Measurements from ENCODE around the gene NT5C2. TPM values are rescaled to one million over a fixed set of nuclear protein-coding genes. Genes with fewer than 3 reads are reported as not detected.

NT5C2 gene
- total RNA-seq, 4 donors from 2014 or later = 33.5 to 53.2 (median 35.3) TPM

DNA sequence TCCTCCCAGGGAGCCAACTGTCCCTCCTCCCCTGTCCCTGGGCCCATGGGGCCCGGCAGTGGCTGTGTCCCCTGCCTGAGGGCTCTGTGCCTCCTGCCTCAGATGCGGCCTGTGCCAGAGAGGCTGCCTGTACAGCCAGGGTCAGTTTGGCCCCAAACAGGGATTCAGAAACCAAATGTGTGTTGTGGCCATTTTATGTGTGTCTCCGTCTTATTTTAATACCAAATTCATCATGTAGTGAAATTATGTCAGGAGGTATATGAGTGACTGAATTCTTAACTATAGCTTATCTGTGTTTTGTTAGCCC is 114.8 kb downstream of the NT5C2 start:
- DNase-seq (no peak), ATAC-seq (no peak)
- Histone ChIP-seq H3K27me3 (no peaks in the 10 kb centered on the region), H3K4me3 (no peak overlapping the region), H3K4me1 (no peaks in the 10 kb centered on the region), H3K36me3 (peaks cover 0 to 6% of the 10 kb centered on the region in 2 donors), H3K27ac (no peak overlapping the region), H3K9me3 (no peaks in the 10 kb centered on the region)
- TF ChIP-seq POLR2A (IDR thresholded peaks at IDR 0.05) = no peak
- TF ChIP-seq, protein P1, sequence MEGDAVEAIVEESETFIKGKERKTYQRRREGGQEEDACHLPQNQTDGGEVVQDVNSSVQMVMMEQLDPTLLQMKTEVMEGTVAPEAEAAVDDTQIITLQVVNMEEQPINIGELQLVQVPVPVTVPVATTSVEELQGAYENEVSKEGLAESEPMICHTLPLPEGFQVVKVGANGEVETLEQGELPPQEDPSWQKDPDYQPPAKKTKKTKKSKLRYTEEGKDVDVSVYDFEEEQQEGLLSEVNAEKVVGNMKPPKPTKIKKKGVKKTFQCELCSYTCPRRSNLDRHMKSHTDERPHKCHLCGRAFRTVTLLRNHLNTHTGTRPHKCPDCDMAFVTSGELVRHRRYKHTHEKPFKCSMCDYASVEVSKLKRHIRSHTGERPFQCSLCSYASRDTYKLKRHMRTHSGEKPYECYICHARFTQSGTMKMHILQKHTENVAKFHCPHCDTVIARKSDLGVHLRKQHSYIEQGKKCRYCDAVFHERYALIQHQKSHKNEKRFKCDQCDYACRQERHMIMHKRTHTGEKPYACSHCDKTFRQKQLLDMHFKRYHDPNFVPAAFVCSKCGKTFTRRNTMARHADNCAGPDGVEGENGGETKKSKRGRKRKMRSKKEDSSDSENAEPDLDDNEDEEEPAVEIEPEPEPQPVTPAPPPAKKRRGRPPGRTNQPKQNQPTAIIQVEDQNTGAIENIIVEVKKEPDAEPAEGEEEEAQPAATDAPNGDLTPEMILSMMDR (IDR thresholded peaks at IDR 0.05 in 4 of 5, conservative IDR thresholded peaks at IDR 0.05 in 1 of 5) = no peak
- intact Hi-C loops (cut with DNase I; ENCODE audit: low total_unique reads) = no loop called here
- in situ Hi-C loops (cut with MboI; ENCODE audit: low sequenced_read_pairs in 4 of 4) = loop anchor here in 1 of 4 donors (10.0 kb wide), 1 partner anchor 167 kb away; the partner anchor contains the start of gene RPEL1

DNA sequence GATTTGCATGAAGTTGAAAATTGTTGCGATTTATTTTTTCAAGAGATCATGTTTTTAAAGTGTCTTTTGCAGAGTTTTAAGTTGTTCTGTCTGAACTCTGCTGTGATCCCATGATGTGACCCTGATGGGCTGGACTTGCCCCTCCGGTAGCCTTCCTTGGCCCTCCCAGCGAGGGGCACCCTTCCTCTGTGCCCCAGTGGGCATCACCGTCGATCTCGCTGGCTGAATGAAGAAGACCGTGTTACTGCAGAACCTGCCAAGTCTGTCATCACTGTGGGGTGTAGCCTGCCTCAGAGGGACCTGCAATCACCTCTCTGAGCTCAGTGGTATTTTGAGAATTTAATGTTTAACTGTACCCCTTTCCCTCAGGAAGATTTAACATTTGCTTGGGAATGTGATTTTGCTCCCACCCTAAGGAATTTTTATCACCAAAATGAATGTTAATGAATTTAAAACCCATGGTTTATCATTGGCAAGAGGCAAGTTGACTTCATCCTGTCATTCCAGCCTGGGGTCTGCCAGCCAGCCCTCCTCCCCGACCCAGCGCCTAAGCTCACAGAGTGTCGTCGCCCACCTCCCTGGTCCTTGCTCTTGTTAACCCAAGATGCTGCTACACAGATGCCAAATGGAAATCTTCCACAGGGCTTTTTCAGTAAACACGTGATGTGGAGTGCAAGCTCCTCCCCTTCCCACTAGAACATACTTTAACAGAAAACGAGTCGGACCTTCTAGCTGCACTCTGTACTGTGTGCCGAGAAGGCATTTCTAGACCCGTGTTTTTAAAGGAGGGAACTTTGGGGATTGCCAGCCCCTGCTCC is 115.4 kb downstream of the NT5C2 start:
- in situ Hi-C loops (cut with MboI; ENCODE audit: low sequenced_read_pairs in 4 of 4) = loop anchor here in 1 of 4 donors (10.0 kb wide), 1 partner anchor 167 kb away; the partner anchor contains the start of gene RPEL1

GRCh38 chr10:103077020-103077419 is 116.1 kb downstream of the NT5C2 start:
- no peak for TF ChIP-seq POLR2A (IDR thresholded peaks at IDR 0.05)
- TF ChIP-seq, protein P1 (IDR thresholded peaks at IDR 0.05 in 4 of 5, conservative IDR thresholded peaks at IDR 0.05 in 1 of 5) = no peak
- ATAC-seq (no peak), DNase-seq (no peak)
- H3K4me3 ChIP-seq = no peak overlapping the region
- H3K9me3 ChIP-seq = no peaks in the 10 kb centered on the region
- intact Hi-C loops (cut with DNase I; ENCODE audit: low total_unique reads) (no loop called here), in situ Hi-C loops (cut with MboI; ENCODE audit: low sequenced_read_pairs in 4 of 4) (loop anchor here in 1 of 4 donors (10.0 kb wide), 1 partner anchor 168 kb away; the partner anchor contains the start of gene RPEL1)
- peaks cover 0 to 6% of the 10 kb centered on the region in 2 donors for H3K36me3 ChIP-seq
- no peak overlapping the region for H3K27ac ChIP-seq
- H3K27me3 ChIP-seq = no peaks in the 10 kb centered on the region
- no peaks in the 10 kb centered on the region for H3K4me1 ChIP-seq

More for the DNA sequence above, 115.4 kb downstream of the NT5C2 start:
- ATAC-seq (no peak), DNase-seq (no peak)
- no peaks in the 10 kb centered on the region for H3K27me3 ChIP-seq
- H3K27ac ChIP-seq = no peak overlapping the region
- no peaks in the 10 kb centered on the region for H3K4me1 ChIP-seq
- intact Hi-C loops (cut with DNase I; ENCODE audit: low total_unique reads) = no loop called here
- no peak overlapping the region for H3K4me3 ChIP-seq
- no peak for TF ChIP-seq POLR2A (IDR thresholded peaks at IDR 0.05)
- TF ChIP-seq, protein P1 (IDR thresholded peaks at IDR 0.05 in 4 of 5, conservative IDR thresholded peaks at IDR 0.05 in 1 of 5) = no peak
- H3K9me3 ChIP-seq = no peaks in the 10 kb centered on the region
- H3K36me3 ChIP-seq = peaks cover 0 to 6% of the 10 kb centered on the region in 2 donors

DNA sequence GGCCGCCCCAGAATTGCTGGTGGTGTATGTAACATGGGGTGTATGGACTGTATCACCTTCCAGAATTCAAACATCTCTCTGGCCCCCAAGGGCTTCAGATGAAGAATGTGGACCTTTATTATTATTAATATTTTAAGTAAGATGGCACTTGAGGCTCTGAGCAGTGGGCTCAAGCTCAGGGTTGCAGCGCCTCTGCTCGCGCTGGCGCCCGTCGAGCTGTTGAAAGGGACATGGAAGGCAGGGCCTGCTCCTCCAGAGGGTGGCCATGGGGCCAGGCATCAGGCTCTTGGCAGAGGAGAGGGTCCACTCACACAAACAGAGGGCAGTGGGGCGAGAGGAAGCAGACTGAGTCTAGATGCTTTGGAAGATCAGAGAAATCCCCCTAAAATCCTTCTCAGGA is 120.2 kb downstream of the NT5C2 start:
- Histone ChIP-seq H3K4me3 (no peak overlapping the region), H3K9me3 (no peaks in the 10 kb centered on the region), H3K36me3 (peaks cover 0 to 6% of the 10 kb centered on the region in 2 donors), H3K4me1 (no peaks in the 10 kb centered on the region), H3K27ac (no peak overlapping the region), H3K27me3 (no peaks in the 10 kb centered on the region)
- in situ Hi-C loops (cut with MboI; ENCODE audit: low sequenced_read_pairs in 4 of 4) = loop anchor here in 2 of 4 donors (10.0 to 25.0 kb wide), 2 partner anchors 172 to 336 kb away; partner anchors contain the start of genes WBP1L (in 2 of the 2) and RPEL1 (in 1 of the 2)
- intact Hi-C loops (cut with DNase I; ENCODE audit: low total_unique reads) = no loop called here
- no peak for DNase-seq
- no peak for ATAC-seq
- no peak for TF ChIP-seq POLR2A (IDR thresholded peaks at IDR 0.05)
- TF ChIP-seq, protein P1 (IDR thresholded peaks at IDR 0.05 in 4 of 5, conservative IDR thresholded peaks at IDR 0.05 in 1 of 5) = no peak
